ENCODE results near the gene ZNF688. TPM values are rescaled to one million over a fixed set of nuclear protein-coding genes. Genes with fewer than 3 reads are reported as not detected.

Gene ZNF688
- total and polyA plus RNA-seq, 8 donors, result 7.6 to 26.4 (median 10.4) TPM

- no peak for FAIRE-seq
- Histone ChIP-seq H3K36me3 (peaks cover 9 to 34% (median 16%) of the 10 kb centered on the region in 3 donors), H3K4me3 (no peak overlapping the region), H3K27me3 (no peaks in the 10 kb centered on the region), H3K27ac (no peak overlapping the region), H3K4me1 (peaks cover 0 to 7% (median 6%) of the 10 kb centered on the region in 3 donors), H3K9me3 (no peaks in the 10 kb centered on the region)
- DNase-seq, result peak in 1 of 6 donors; percentile 39
- TF ChIP-seq CTCF (IDR thresholded peaks at IDR 0.05), result no peak
- intact Hi-C loops (cut with DNase I), result no loop called here
- WGBS, 2 donors, result 91 to 92% methylated on average over 15 of the region's 15 CpGs
- no peak for ATAC-seq
Measured at GRCh38 chr16:30605158-30605557, 33.6 kb upstream of the ZNF688 start.

- FAIRE-seq, result no peak
Measured at GRCh38 chr16:30604316-30604947, 32.9 kb upstream of the ZNF688 start.

GRCh38 chr16:30603945-30604315 is 32.4 kb upstream of the ZNF688 start:
- no peak for FAIRE-seq
- 84 to 93% methylated on average over 7 of the region's 7 CpGs for WGBS, 2 donors
- Histone ChIP-seq H3K9me3 (no peaks in the 10 kb centered on the region), H3K4me1 (peaks cover 0 to 5% (median 4%) of the 10 kb centered on the region in 3 donors), H3K27me3 (no peaks in the 10 kb centered on the region), H3K4me3 (no peak overlapping the region), H3K27ac (no peak overlapping the region), H3K36me3 (peaks cover 9 to 34% (median 16%) of the 10 kb centered on the region in 3 donors)
- peak in 1 of 4 donors; percentile 45 for ATAC-seq
- no peak for TF ChIP-seq CTCF (IDR thresholded peaks at IDR 0.05)
- DNase-seq, result no peak
- intact Hi-C loops (cut with DNase I), result no loop called here

More at GRCh38 chr16:30604316-30604947, 32.9 kb upstream of the ZNF688 start:
- H3K27ac ChIP-seq, result no peak overlapping the region
- peaks cover 0 to 7% (median 6%) of the 10 kb centered on the region in 3 donors for H3K4me1 ChIP-seq
- no peak for TF ChIP-seq CTCF (IDR thresholded peaks at IDR 0.05)
- no peak overlapping the region for H3K4me3 ChIP-seq
- intact Hi-C loops (cut with DNase I), result no loop called here
- H3K27me3 ChIP-seq, result no peaks in the 10 kb centered on the region
- H3K9me3 ChIP-seq, result no peaks in the 10 kb centered on the region
- H3K36me3 ChIP-seq, result peaks cover 9 to 34% (median 16%) of the 10 kb centered on the region in 3 donors
- ATAC-seq, result no peak
- 92 to 93% methylated on average over 48 to 49 of the region's 49 CpGs for WGBS, 2 donors
- peak in 2 of 6 donors; percentile 34 to 68 for DNase-seq

- 73 to 75% methylated on average over 4 of the region's 4 CpGs for WGBS, 2 donors
Measured at GRCh38 chr16:30602616-30603277, 31.2 kb upstream of the ZNF688 start.

More at GRCh38 chr16:30602616-30603277, 31.2 kb upstream of the ZNF688 start:
- peak in 2 of 4 donors; percentile 26 to 40 for ATAC-seq
- no peaks in the 10 kb centered on the region for H3K4me1 ChIP-seq
- intact Hi-C loops (cut with DNase I), result no loop called here
- no peaks in the 10 kb centered on the region for H3K9me3 ChIP-seq
- H3K4me3 ChIP-seq, result no peak overlapping the region
- FAIRE-seq, result no peak
- no peak overlapping the region for H3K27ac ChIP-seq
- DNase-seq, result peak in 1 of 6 donors; percentile 7
- no peak for TF ChIP-seq CTCF (IDR thresholded peaks at IDR 0.05)
- no peaks in the 10 kb centered on the region for H3K27me3 ChIP-seq
- peaks cover 9 to 34% (median 16%) of the 10 kb centered on the region in 3 donors for H3K36me3 ChIP-seq
